T-helper 1 cell treated with Interleukin-12 subunit alpha and Interleukin-12 subunit beta and Interleukin-4 antibody, amounts not matched to agents 30 ng/mL and 1 ng/mL, for 36 hours (primary cell): ENCODE data around the gene AP4S1. TPM values are rescaled to one million over a fixed set of nuclear protein-coding genes. Genes with fewer than 3 reads are reported as not detected.

Experiments
- intact Hi-C: fragments of 100-400 bp; cut with micrococcal nuclease; formaldehyde crosslinking; loops from one replicate; pipeline ENCODE4 v1.15.1; 2024
- total RNA-seq: library from RNA; stranded (reverse); gene quantifications from 2 replicates; pipeline ENCODE4 v1.2.3, GENCODE V29; 2022

Gene AP4S1, protein sequence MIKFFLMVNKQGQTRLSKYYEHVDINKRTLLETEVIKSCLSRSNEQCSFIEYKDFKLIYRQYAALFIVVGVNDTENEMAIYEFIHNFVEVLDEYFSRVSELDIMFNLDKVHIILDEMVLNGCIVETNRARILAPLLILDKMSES
- total RNA-seq, result 7.3 and 8.1 TPM in 2 replicates

DNA sequence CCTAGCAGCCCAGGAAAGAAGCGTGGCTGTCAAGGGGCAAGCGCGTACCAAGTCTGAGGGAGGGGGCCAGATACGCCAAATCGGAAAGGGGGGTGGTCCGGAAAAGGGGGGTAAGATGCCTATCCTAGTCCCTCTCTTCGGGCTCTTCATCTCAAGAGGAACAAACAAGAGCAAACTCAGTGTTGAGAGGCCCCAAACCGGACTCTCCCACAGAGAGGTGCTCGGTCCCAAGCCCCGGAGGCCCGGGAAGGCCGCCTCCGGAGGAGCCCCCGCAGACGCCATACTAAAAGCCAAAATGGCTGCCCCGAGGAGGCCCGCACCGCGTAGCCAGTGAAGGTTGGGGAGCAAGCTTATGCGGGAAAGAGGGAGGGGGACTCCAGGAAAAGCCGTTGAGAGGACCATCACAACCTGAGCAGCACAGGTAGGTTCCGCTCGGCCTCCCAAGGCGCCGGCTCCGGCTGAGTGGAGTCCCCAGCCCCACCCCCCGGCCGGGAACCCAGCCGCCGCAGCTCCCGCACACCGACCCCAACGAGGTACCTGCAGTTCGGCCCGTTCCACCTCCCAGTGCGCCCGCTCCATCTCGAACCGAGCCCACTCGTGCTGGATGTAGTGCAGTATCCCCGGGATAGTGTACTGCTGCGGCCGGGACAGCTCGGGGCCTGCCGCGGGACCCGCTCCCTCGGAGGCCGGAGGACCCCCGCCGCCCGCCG is at the start of gene AP4S1:
Gene AP4S1 (plus strand): TSS at position 283 of the 710 bp plus-strand sequence. CDS start 40,548 bp downstream, outside the sequence.
- intact Hi-C loops, result loop anchor here (1.0 to 5.0 kb wide), 14 partner anchors 9 to 1177 kb away; partner anchors contain the start of genes DTD2, G2E3, HEATR5A and HECTD1

DNA sequence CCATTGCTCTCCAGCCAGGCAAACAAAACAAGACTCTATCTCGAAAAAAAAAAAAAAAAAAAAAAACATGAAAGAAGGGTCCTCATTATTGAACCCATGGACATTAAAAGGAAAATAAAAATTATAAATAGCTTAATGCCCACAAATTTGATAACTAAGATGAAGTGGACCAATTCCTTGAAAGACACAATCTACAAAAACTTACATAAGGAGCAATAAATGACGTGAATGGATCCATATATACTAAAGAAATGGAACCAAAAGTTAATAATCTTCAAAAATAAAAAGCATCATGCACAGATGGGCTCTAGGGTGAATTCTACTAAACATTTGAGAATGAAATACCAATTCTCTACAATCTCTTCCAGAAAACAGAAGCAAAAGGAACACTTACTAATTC is 47.7 kb upstream of the AP4S1 start:
- intact Hi-C loops, result no loop called here

DNA sequence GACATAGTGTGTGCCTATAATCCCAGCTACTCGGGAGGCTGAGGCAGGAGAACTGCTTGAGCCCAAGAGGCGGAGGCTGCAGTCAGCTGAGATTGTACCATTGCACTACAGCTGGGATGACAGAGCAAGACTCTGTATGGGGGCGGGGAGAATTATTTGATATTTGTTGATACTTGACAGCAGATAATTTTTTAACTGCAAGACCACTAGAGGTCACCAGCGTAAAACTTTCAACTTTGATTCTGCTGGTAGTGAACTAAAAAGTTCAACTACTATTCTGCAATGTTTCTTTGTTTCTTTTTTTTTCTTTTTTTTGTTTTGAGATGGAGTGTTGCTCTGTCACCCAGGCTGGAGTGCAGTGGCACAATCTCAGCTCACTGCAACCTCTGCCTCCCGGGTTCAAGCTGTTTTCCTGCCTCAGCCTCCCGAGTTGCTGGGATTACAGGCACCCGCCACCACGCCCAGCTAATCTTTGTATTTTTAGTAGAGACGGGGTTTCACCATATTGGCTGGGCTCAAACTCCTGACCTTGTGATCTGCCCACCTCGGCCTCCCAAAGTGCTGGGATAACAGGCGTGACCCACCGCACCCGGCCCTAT is 45.2 kb upstream of the AP4S1 start:
- intact Hi-C loops, result loop anchor here (1.0 to 5.0 kb wide), 5 partner anchors 46 to 440 kb away; partner anchors contain the start of genes HEATR5A, HECTD1 and STRN3

DNA sequence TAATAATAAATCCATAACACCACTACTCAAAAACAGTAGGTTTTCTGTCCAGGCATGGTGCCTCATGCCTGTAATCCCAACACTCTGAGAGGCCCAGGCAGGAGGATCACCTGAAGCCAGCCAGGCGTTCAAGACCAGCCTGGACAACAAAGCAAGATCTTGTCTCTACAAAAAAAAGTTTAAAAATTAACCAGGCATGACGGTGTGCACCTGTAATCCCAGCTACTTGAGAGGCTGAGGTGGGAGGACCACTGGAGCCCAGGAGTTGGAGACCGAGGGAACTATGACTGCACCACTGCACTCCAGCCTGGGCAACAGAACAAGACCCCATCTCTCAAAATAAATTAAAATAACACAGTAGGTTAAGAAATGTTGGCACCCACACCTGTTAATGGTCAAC is 44.5 kb upstream of the AP4S1 start:
- intact Hi-C loops, result loop anchor here (1.0 to 5.0 kb wide), 5 partner anchors 45 to 439 kb away; partner anchors contain the start of genes HEATR5A, HECTD1 and STRN3

DNA sequence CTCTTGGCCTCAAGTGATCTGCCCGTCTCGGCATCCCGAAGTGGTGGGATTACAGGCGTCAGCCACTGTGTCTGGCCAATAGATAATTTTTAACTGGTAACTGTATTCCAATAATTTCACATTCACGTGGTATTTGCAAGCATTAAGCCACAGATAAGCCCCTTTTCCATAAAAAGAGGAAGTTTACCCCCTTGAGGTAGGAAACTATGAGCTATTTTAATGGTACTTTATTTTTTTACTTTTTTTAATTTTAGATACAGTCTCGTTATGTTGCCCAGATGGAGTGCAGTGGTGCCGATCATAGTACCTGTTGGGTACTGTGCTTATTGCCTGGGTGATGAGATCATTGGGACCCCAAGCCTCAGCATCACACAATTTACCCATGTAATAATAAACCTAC is 42.9 kb upstream of the AP4S1 start:
- intact Hi-C loops, result loop anchor here (5.0 kb wide), 1 partner anchor 225 kb away; the partner anchor contains the start of gene HECTD1

DNA sequence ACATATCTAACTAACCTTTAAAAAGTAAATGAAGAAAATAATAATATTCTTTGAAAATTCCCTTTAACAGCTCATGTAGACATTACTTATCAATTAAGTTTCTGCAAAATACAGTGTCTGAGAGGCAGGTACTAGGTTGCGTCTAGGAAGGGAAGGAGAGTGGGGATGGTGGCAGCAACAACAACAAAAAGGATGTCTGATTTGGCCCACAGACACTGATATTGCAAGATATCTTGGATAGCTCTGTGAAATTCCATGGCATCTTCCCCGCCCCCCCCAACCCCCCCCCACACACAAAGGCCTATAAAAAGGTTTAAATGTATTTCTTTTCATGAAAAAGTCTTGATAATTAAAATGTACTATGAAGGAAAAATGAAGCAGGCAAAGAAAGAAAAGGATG is 41.6 kb upstream of the AP4S1 start:
- intact Hi-C loops, result loop anchor here (5.0 kb wide), 1 partner anchor 223 kb away; the partner anchor contains the start of gene HECTD1

DNA sequence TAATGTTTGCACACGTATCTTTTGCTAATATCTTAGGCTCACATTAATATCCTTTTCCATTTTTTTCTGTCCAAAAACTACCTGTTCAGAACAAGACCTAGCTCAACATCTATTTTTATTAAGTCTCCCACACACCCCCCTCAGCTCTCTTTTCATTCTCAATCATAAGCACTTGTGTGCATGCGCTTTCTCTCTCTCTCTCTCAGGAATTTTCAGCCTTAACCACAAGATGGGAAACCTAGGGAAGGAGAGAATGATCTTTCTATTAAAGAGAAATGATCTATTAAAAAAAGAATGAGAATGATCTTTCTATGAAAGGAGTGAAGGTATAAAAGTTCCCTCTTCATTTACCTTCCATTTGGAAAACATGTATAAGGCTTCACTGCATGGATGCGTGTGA is 39.7 kb upstream of the AP4S1 start:
- intact Hi-C loops, result no loop called here

DNA sequence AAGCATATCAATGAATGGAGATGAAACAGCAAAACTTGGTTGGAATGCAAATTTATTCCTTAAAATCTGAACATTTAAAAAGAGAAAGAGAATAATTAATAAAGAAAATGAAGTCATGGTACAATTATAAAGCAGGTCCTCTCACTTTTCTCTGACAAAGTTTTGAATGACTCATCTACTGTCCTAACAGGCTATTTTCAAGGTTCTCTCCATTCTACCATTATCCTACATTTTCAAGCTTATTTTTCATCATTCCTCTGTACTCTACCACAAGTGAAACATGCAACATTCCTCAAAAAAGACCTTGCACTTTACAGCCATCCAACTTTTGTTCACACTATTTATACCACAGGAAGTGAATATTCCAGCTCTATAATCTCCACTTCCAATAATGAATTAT is 36.9 kb upstream of the AP4S1 start:
- intact Hi-C loops, result no loop called here

DNA sequence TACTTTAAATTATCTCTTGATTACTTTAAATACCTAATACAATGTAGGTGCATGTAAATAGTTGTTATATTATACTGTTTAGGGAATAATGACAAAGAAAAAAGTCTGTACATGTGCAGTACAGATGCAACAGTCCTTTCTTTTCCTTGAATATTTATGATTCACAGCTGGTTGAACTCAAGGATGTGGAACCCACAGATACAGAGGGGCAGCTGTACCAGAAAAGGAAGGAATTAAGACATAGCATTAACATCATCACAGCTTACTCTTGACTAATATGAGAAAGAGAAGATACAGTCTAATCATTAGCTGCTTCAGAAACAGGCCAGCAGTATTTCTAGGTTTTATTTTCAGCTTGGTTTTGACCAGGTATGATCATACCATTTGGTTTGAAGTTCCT is 34.7 kb upstream of the AP4S1 start:
- intact Hi-C loops, result no loop called here

DNA sequence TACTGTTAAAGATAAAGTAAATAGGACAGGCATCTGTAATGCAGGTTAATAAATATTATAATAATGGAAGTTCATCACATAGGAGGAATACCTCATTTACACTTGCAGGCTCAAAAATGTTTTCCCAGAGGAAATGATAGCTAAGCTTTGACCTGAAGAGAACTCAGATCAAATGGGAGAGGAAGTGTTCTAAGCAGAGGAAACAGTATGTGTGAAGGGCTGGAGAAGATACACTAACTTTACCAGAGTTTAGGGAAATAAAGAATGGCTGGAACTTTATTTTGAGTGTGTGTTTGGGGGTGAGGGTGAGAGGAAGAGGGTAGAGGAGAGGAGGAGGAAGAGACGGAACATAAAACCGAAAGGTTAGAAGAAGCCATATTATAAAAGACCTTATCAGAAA is 34.0 kb upstream of the AP4S1 start:
- intact Hi-C loops, result no loop called here

DNA sequence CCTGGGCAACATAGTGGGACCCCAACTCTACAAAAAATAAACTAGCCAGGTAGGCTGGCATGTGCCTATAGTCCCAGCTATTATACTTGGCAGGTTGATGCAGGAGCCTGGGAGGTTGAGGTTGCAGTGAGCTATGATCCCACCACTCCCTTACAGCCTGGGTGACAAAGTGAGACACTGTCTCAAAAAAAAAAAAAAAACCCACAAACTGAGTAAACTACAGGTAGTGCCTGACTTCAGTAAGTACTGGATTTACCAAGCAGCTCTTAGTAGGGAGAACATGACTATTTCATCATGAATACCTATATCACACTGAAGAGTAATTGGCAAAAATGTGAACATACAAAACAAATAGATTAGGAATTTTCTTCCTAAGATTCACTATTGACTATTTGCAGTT is 32.4 kb upstream of the AP4S1 start:
- intact Hi-C loops, result no loop called here

DNA sequence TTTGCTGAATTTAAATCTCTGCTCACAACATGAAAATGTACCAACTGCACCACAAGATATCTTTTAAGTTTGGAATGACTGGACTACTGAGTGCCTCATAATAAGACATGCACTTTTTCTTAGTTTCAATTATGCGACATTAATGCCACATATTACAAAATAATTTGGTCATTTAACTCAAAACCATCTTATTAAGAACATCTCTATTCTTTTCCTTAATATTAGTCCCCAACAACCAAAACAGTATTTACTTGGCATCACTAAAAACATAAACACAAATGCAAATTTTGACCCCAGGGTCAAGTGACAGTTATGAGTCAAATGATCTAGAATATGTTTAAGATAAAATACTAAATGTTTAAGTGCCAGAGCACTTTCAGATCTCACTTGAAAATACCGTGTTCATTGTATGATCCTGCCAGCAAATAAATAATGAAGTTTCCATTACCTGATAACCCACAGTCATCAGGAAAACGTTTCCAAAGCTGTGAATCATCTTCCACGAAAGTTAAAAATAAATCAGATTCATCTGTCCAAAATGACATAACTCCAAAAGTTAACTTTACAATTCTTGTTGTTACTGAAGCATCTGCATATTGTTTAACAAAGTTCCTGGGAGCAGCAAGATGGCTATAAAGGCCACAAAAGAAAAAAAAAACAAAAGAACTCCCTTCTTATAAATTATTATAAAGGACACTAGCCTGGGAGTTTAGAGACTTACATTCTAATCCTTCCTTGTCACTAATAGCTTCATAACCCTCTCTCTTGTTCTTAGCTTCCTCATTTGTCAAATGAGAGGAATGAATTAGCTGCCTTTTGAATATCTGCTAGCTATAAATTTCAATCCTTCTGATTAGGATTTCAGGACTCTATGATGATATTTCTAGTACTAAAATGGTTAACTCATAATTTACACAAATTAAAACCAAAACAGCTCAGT is 30.5 kb upstream of the AP4S1 start:
- intact Hi-C loops, result no loop called here

DNA sequence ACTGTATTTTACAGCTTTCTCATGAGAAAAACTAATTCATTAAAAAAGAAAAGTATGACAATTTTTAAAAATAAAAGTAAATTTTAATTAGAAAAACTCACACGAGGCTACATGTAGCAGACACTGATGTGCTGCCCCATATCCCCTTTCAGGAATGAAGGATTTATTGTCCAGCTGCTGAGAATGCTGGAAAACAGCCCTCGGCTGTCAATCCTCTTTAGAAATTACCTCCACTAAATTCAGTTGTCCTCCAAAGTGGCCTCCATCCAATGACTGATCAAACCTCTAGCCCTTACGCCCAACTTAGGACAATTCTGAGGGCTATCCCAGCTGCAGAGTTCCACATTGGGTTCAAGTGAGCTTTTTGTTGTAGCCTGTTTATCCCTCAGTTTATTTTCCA is 29.8 kb upstream of the AP4S1 start:
- intact Hi-C loops, result no loop called here

DNA sequence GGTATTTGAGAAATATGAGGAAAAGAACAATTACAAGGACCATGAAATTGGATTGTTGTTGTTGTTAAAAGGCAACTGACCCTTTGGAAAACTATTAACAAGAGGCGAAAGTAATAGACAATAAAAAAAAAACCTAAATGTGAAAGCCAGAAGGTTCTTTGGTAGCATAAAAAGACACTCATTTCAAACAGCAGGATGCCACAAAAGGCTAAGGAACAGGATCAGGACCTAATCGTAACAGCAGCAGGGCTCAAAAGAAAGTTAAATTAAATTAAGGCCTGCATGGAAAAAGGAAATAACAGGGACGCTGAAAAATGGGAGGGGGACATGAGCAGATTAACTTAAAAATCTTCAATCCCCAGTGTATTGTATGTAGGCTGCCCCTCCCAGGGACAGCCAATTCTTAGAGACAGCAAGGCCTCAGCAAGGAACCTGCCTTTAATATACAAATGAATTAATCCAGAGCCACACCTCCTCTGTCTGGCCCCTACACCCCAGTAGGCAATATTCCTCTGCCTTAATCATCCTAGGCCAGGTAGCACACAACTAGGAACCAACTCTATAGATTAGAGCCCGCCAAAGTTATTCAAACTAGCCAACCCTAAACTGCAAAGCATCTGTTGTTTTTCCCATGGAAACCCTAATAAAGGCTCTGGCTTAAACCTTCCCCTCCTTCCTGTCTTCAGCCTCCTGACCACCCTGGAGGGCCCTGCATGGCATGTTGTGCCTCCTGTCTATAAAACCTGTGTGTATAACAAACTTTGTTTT is 28.4 kb upstream of the AP4S1 start:
- intact Hi-C loops, result no loop called here

DNA sequence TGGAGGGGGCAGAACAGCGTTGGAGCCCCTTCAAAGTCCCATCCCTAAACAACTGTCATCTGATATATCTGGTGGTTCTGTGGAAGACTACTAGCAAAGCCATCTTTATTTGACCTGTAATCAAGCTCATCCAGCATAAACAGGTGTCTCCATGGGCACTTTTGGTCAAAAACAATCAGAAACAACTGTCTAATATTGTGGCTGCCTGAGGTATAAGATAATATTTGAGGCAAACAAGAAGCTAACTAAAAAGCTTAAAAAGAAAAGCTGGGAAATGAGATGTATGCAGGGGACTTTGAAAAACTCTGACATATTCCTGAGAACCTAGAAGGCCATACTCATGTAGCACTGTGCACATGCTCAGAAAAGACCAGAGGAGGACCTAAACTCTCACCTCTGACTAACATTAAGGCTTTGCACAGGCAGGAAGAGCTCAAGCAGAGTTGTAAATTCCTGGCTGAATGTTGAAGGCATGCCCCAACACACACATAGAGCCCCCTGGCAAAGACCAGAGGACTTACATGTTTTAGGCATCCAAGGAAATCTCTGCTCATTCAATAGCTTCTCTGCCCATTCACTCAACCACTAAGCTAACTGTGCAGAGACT is 27.2 kb upstream of the AP4S1 start:
- intact Hi-C loops, result no loop called here

DNA sequence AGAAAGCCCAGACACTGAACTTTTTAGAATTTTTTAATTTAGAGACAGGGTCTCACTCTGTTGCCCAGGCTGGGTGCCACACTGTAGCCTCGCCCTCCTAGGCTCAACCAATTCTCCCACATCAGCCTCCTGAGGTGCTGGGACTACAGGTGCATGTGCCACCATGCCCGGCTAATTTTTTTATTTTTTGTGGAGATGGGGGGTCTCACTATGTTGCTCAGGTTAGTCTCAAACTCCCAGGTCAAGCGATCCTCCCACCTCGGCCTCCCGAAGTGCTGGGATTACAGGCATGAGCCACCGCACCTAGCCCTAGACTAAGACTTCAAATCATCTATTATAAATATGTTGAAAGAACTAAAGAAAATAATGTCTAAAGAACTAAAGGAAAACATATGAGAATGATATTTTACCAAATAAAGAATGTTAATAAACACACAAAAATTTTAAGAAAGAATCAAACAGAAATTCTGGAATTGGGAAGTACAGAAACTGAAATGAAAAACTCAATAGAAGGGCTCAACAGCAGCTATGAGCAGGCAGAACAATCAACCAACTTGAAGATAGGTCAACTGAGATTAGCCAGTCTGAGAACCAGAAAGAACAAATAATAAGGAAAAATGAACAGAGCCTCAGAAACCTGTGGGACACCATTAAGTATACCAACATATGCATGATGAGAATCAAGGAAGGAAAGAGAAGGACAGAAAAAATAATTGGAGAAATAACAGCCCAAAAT is 26.2 kb upstream of the AP4S1 start:
- intact Hi-C loops, result no loop called here

DNA sequence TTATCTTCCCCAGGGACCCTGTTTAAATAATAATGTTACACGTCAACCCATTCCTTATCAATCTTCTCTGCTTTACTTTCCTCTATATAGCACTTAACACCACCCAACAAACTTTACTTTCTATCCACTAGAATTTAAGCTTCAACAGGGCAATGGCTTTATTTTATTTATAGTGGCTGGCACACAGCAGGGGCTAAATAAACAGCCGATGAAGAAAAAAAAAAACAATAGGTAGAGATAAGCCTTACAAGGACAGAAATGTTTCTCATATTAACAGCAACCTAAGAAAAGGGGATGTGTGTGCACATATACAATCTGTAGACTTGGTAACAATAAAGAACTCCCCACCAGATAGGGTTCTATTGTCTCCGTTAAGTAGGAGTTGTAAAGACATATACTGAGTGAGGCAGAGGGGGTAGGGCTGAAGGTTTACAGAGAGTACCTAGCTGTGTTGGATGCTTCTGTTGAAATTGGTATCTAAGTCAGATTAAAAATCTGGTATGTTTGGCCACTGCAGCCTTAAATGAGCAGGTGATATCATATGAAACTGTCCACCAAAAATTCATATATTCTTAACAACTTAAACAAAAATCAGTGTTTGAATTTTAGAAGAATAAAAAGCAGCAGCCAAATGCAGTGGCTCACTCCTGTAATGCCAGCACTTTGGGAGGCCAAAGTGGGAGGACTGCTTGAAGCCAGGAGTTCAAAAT is 24.7 kb upstream of the AP4S1 start:
- intact Hi-C loops, result no loop called here

DNA sequence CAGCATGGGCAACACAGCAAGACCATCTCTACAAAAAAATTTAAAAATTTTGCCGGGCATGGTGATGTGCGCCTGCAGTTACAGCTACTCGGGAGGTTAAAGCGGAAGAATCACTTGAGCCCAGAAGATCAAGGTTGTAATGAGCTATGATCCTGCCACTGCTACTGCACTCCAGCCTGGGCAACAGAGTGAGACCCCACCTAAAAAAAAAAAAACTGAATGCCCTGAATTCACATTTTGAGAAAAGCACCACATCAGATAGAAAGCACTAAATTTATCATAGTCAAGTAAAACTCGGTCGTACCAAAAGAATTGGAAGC is 24.1 kb upstream of the AP4S1 start:
- intact Hi-C loops, result no loop called here

DNA sequence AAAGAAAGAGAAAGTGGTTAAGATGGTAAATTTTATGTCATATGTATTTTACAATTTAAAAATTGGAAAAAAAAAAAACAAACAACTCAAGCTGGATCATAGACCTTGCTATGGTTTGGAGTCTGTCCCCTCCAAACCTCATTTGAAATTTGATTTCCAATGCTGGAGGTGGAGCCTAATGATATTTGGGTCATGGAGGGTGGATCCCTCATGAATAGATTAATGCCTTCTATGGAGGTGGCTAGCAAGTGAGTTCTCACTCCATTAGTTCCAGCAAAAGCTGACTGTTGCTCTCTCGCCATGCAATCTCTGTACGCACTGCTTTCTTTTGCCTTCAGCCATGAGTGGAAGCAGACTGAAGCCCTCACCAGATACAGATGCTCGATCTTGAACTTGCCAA is 22.2 kb upstream of the AP4S1 start:
- intact Hi-C loops, result no loop called here
